GM18519 (cell line): ENCODE results near the gene EDARADD.
"Not testable (repeated sequence)": the region's sequence is repeated elsewhere in the genome, so short reads cannot be mapped to it uniquely, and the experiment has no call there.

Experiments
- ATAC-seq: cut with Tn5 transposase; IDR thresholded peaks from one replicate; pipeline ENCODE4 v1.9.1; 2021; ENCODE audit warnings: mild to moderate bottlenecking, moderate library complexity; ENCODE audit not compliant: unreplicated experiment, low FRiP score

Gene EDARADD

DNA sequence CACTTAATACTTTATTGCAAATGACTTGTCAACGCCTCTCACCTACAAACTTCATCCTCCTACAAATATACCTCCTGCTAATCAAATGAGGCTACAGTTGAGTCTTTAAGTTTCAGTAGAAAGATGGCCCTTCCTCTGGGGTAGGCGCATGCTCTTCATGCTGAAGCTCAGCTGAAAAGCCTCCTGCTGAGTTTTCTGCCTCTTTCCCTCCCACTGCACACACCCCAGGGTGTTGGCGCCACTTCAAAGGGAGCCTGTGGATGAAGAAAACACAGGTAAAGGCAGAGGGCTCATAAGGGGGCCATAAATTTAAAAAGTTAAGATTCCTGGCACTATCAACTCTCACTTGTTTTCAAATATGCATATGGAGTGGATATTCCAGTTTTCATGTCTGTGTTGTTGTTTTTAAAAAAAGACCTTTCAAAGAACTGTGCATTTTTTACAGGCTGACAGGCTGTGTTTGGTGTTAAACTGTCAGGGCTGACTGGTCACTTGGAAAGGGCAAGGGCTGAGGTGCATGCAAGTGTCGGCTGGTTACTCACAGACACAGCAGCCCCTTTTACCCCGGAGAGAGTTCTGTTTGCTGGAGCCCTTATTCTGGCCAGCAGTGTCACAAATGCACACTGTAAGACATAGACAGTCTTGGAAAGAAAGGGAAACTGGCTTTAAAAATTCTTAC, 86.8 kb downstream of the EDARADD start:
- no peak for ATAC-seq

DNA sequence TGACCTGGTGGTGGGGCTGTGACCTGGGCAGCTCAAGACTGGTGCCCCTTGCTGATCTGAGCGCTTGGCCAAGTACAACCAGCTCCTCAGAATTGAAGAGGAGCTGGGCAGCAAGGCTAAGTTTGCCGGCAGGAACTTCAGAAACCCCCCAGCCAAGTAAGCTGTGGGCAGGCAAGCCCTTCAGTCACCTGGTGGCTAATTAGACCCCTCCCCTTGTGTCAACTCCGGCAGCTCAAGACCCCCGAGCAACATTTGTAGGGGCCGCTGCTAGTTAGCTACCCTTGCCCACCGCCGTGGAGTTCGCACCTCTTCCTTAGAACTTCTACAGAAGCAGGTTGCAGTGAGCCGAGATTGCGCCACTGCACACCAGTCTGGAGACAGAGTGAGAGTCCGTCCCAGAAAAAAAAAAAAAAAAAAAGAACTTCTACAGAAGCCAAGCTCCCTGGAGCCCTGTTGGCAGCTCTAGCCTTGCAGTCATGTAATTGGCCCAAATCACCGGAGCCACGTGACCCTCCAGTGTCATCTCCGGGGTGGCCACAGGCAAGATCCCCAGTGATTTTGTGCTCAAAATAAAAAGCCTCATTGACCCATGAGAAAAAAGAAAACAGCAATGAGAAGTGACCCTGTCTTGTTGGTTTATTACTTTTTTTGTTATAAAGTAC, 90.4 kb downstream of the EDARADD start:
- no peak for ATAC-seq

DNA sequence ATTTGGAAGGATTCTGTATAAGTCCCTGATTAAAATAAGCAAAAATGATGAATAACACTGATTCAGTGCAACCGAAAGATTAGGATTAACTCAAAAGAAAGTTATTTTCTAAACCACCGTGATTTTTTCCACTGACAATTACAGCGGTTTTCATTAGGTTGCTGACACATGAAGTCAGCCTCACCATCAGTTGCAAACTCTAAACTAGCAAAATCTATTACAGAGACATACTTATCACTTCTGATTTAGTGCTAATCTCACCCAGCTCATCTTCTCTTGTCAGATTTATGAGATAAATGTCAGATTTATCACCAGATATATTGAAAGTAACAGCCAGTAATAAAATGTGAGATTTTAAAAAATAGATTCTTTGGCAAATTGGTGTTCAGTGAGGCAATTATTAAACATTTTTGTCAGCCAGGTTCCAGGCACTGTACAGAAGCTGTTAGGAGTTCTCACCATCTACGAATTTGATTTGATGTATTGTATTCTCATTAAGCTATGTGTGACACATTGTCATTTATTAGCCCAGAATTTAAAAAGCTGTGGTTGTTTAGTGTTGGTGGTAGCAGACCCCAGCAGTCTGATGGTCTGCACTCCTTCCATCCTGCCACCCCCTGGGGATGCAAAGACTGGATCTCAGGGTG, 92.4 kb downstream of the EDARADD start:
- ATAC-seq: no peak

DNA sequence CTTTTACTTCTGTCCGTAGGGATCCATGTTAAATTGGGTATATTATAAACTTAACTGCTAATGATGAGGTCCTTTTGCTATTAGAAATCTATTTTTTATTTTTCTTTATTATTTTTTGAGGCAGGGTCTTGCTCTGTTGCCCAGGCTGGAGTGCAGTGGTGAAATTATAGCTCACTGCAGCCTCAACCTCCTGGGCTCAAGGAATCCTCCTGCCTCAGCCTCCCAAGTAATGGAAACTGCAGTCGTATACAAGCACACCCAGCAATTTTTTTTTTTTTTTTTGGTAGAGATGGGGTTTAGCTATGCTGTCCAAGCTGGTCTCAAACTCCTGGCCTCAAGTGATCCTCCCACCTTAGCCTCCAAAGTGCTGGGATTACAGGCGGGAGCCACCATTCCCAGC, 95.1 kb downstream of the EDARADD start:
- not testable (repeated sequence) for ATAC-seq

DNA sequence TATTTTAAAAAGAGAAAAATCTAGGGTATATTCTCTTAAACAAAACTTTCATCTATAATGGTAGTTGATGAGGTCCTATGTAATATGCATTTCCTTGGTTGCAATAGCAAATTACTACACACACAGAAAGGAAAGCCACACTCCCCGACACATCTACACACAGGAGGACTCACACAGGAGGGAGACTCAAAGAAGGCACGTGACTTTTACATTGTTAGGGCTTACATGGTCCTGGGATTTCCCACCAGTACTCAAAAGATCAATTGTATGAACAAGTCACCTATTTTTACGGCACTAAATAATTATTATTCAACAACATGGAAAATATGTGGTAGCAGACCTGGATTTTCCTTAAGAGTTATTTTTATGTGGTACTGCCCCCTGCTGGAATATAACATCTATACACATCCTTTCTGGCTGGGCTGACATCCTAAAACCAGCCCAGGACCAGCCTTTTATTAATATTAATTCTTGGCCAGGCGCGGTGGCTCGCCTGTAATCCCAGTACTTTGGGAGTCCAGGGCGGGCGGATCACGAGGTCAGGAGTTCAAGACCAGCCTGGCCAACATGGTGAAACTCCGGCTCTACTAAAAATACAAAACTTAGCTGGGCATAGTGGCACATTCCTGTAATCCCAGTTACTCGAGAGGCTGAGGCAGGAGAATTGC, 95.8 kb downstream of the EDARADD start:
- no peak for ATAC-seq

DNA sequence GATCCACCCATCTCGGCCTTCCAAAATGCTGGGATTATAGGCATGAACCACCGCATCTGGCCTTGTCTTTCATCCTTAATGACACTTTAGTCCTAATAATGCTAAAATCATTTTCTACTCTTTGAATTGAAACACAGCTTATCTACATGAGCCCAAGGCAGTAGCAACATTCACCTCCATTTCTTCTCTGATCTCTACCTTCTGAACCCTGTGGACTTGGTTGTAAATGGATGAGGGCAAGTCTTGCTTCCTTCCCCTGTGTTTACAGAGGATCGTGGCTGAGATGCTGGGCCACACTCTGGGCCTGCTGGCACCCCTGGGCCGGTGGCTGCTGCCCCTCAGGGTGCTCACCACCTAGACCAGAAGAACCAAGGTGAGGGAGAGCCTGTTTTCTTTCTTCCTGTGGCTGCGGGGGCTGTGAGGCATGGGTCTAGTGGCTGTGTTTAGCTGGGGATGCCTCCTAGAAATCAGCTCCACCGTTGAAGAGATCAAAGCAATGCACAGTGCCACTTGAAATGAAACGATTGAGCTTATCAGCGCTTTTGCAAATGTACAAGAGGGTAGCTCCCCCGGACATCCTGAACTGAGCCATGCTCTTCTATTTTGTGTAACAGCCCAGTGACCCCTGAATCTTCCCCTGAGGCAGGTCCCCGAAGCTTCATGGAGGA, 97.5 kb downstream of the EDARADD start:
- no peak for ATAC-seq

DNA sequence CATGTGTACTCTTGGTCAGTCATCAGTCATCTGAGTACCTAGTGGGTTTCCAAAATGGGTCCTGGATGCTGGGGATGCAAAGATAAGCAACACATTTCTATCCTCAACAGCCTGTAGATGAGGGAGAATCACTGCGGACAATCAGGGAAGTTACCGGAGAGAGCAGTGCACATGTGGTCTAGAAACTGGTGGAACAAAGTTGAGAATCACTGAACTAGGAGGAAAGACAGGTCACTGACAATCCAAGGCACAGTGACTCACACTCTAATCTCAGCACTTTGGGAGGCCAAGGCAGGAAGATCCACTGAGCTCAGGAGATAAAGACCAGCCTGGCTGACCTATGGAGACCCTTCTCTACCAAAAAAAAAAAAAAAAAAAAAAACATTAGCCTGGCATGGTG, 98.3 kb downstream of the EDARADD start:
- no peak for ATAC-seq

DNA sequence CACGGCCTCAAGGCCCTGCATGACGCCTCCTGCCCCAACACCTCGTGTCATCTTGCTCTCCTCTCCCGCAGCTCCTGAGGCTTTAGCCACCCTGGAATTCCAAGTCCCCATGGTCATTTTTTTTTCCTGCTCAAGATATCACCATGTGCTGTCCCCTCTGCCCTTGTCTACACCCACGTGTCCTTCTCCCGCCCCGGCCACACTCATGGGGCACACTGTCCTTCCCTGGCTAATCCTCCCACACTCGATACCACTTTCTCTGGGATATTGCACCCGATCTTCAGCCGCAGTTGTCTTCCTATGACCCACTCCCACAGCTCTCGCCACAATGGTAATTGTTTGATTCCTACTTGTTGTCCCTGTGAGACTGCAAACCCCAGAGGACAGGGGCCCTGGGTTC, 100.0 kb downstream of the EDARADD start:
- ATAC-seq: no peak

DNA sequence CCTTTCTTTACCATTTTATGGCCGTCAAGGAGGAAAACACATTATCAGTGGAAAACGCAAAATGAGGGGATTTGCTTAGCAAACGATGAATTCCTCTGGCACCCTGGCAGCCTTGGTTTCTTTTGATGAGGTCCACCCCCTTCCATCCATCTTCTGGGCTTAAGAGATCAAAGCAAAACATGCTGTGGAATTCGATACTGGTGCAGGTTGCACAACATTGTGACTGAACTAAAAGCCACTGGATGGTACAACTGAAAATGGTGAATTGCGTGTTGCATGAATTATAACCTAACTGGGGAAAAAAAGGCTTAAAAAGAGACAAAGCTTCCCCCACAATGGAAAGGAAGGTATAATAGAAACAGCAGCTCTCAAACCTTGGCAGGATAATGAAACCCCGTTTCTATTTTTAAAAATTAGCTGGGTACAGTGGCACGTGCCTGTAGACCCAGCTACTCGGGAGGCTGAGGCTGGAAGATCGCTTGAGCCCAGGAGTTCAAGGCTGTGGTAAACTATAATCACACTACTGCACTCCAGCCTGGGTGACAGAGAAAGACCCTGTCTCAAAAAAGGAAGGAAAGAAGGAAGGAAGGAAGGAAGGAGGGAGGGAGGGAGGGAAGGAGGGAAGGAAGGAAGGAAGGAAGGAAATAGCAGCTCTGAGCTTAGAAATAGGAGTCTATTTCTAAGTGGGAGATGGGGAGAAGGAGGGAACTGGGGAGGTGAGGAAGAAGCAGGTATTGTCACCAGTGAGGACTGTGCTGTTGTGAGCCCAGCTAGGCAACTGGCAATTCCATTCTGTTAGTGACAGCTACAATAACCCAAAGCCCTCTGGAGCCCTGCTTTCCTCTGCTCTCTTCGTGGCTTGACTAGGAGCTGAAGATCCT, 100.7 kb downstream of the EDARADD start:
- ATAC-seq: no peak

DNA sequence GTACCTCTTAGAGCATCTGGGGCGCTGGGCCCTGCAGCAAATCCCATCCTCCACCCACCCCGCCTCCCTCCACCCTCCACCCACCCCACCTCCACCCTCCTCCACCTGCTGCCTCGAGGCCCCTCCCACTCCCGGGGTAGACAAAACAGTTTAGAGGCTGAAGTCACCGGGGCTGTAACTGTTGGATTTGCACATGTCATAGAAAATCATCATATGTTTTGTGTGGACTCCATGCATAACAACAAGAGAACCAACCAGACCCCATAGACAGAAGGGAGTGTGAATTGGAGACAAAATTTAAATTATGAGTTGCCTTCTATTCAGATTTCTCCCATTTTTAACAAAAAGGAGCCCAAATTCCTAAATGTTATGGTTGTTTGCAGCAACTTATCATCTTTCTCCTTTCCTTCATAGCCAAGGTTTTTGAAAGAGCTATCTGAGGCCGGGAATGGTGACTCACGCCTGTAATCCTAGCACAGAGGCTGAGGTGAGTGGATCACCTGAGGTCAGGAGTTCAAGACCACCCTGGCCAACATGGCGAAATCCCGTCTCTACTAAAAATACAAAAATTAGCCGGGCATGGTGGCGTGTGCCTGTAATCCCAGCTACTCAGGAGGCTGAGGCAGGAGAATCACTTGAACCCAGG, 101.5 kb downstream of the EDARADD start:
- ATAC-seq: no peak

DNA sequence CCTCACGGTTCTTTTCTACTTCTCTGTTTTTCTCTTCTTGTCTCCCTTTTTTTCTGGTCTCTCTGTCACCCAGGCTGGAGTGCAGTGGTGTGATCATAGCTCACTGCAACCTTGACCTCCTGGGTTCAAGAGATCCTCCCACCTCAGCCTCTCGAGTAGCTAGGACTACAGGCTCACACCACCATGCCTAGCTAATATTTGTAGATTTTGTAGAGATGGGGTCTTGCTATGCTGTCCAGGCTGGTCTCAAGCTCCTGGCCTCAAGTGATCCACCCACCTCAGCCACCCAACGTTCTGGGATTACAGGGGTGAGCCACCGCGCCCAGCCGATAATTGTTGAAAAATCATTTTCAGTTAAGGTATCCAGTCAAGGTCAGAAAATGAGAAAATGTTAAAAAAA, 103.8 kb downstream of the EDARADD start:
- ATAC-seq: no peak

DNA sequence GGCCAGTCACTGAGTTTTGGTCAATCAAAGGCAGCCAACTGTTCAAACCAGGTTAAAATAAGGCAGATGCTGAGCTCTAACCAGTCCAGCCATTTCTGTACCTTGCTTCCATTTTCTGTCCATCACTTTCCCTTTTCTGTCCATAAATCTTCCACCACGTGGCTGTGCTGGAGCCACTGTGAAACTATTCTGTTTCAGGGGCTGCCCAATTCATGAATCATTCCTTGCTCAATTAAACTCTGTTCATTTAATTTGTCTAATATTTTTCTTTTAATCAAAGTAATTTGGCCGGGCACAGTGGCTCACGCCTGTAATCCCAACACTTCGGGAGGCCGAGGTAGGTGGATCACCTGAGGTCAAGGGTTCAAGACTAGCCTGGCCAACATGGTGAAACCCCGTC, 107.0 kb downstream of the EDARADD start:
- no peak for ATAC-seq

DNA sequence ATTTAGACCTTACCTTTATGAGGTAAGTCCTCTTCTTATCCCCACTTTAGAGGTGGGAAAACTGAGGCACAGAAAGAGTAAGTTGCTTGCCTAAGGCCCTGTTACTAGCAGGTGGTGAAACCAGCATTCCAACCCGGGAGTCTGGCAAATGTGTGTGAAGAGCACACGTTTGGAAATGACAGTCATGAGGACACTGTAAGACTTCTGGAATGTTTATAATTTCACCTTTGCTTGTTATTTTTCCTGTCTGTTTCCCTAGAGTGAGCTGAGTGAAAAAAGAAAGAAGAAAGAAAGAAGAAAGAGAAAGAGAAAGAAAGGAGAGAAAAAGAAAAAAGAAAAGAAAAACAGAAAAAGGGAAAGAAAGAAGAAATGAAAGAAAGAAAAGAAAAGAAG, 108.5 kb downstream of the EDARADD start:
- ATAC-seq: no peak

DNA sequence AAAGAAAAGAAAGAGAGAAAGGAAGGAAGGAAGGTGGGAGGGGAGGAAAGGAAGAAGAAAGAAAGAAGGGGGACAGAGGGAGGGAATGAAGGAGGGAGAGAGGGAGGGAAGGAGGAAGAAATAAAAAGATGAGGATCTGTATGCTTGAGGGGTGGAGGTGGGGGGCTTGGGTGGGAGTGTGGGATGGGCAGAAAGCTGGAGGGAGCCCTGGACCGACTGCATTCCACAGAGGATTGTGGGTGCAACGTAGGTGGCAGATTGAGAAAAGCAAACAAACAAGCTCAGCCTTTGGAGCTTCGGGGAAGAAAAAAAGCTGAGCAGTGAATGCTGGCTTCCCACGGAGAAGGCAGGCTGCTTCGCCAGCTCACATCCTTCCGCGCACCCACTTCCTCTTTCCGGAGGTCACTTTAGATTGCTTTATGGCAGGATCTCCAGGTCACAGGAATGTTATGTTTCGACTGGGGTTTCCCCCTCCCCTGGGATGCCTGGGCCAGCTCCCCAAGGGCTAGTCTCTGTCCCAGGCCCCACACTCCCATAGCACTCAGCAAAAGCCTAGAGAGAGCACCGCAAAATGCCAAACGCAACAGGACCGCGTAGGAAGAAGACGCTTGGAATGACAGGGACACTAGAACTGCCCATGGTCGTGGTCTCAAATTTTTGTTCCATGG, 109.0 kb downstream of the EDARADD start:
- no peak for ATAC-seq

DNA sequence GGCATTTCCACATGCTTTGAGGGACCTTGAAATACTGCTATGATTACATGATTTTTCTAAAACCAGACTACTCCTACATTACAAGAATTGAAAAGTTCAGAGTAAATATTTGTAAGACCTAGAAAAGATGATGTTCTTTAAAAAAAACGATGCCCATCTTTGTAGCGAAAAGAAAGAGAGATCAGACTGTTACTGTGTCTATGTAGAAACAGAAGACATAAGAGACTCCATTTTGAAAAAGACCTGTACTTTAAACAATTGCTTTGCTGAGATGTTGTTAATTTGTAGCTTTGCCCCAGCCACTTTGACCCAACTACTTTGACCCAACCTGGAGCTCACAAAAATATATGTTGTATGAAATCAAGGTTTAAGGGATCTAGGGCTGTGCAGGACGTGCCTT, 110.3 kb downstream of the EDARADD start:
- not testable (repeated sequence) for ATAC-seq

DNA sequence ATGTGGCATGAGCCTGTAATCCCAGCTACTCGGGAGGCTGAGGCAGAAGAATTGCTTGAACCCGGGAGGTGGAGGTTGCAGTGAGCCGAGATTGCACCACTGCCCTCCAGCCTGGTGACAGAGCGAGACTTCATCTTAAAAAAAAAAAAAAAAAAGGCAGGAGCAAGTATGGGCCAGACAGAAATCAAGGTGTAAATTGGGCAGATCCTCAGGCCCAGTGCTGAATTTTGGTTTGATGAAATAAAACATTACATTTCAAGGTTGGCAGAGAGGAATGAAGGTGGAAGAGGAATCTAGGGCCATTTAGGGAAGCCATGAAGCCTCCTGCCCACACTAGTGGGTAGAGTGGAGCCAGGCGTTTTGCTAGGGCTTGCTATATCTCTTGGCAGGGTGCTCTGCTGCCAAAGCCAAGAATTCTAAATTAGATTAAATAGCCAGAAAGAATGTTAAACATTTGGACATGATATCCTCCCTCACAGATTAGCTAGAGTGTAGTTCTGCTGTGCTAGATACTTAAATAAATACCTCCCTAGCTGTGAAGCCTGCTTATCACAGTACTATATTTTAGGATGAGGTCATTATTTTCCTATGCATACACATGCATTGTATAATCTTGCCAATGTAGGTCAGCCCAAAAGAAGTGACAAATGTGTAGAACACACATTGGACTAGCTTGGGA, 113.1 kb downstream of the EDARADD start:
- no peak for ATAC-seq

DNA sequence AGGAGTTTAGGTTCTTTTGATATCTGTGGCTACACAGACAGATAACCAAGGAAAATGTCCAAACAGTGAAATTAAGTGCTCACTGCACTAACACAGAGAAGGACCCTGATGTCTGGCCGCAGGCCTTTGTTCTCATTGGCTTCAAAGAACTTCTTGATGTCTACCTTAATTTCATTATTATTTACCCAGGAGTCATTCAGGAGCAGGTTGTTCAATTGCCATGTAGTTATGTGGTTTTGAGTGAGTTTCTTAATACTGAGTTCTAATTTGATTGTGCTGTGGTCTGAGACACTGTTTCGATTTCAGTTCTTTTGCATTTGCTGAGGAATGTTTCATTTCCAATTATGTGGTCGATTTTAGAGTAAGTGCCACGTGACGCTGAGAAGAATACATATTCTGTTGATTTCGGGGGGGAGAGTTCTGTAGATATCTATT, 114.5 kb downstream of the EDARADD start:
- no peak for ATAC-seq

DNA sequence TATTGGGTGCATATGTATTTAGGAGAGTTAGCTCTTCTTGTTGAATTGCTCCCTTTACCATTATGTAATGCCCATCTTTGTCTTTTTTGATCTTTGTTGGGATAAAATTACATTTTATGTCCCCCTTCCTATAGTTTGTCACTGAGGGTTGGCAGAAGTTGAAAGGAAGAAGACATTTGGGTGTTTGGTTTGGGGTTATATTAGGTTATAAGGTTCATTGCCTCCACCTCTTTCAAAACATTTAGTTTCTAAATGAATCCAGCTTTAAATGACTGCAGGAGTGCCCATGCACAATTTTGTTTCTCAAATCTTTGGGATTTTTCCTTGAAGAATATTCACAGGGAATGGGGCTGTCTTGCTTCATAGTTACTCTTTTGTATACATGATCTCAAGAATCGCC, 115.1 kb downstream of the EDARADD start:
- no peak for ATAC-seq
